ENCODE measurements around the gene FBXL5.

Gene FBXL5, protein sequence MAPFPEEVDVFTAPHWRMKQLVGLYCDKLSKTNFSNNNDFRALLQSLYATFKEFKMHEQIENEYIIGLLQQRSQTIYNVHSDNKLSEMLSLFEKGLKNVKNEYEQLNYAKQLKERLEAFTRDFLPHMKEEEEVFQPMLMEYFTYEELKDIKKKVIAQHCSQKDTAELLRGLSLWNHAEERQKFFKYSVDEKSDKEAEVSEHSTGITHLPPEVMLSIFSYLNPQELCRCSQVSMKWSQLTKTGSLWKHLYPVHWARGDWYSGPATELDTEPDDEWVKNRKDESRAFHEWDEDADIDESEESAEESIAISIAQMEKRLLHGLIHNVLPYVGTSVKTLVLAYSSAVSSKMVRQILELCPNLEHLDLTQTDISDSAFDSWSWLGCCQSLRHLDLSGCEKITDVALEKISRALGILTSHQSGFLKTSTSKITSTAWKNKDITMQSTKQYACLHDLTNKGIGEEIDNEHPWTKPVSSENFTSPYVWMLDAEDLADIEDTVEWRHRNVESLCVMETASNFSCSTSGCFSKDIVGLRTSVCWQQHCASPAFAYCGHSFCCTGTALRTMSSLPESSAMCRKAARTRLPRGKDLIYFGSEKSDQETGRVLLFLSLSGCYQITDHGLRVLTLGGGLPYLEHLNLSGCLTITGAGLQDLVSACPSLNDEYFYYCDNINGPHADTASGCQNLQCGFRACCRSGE

DNA sequence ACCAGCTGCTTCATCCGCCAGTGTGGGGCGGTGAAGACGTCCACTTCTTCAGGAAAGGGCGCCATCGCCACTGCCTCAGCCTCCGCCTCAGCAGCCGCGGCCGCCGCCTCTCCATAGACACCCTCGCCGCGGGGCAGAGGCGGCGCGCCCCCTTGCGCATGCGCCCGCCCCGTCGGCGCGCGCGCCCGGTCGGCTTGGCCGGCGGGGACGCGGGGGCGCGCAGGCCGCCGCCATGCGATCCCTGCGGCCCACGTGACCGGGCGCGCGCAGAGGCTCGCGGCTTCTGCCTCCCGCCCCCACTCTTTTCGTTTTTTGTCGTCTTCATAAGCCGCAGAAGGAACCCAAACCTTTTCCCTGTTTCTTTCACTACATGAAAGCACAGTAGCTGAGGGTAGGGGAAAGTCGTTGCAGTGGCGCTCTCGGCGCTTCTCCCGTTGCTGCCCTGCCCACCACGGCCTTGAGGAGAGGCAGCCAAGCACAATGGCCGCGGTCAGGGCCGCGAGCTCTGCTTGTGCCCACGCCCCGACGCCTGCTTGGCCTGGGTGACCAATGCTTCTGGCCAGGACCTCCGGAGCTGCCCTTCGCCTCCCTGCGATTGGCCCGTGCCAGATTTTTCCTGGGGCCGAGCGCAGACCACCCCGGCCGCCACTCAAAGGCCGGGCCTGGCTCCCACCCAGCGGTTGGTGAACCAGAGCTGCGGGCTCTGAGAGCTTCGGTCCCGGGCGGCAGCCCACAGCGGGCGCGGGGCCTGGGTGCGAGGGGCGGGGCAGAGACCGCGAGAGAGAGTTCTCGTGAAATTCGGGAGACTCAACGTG lies at the start of gene FBXL5:
Gene FBXL5 (minus strand): TSS at position 135 of the 815 bp plus-strand sequence. CDS start 70 bp downstream, at position 65.
- TF ChIP-seq, protein P1, sequence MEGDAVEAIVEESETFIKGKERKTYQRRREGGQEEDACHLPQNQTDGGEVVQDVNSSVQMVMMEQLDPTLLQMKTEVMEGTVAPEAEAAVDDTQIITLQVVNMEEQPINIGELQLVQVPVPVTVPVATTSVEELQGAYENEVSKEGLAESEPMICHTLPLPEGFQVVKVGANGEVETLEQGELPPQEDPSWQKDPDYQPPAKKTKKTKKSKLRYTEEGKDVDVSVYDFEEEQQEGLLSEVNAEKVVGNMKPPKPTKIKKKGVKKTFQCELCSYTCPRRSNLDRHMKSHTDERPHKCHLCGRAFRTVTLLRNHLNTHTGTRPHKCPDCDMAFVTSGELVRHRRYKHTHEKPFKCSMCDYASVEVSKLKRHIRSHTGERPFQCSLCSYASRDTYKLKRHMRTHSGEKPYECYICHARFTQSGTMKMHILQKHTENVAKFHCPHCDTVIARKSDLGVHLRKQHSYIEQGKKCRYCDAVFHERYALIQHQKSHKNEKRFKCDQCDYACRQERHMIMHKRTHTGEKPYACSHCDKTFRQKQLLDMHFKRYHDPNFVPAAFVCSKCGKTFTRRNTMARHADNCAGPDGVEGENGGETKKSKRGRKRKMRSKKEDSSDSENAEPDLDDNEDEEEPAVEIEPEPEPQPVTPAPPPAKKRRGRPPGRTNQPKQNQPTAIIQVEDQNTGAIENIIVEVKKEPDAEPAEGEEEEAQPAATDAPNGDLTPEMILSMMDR (conservative IDR thresholded peaks at IDR 0.05): no peak
- peak within 1 kb of the TSS; percentile 95 for H3K27ac ChIP-seq

DNA sequence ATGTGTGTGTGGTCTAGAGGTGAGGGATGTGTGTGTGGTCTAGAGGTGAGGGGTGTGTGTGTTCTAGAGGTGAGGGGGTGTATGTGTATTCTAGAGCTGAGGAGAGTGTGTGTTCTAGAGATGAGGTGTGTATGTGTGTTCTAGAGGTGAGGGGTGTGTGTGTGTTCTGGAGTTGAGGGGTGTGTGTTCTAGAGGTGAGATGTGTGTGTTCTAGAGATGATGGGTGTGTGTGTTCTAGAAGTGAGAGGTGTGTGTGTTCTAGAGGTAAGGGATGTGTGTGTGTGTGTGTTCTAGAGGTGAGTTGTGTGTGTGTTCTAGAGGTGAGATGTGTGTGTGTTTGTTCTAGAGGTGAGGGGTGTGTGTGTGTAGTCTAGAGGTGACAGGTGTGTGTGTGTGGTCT lies 49.0 kb upstream of the FBXL5 start:
- TF ChIP-seq, protein P1 (conservative IDR thresholded peaks at IDR 0.05): no peak

DNA sequence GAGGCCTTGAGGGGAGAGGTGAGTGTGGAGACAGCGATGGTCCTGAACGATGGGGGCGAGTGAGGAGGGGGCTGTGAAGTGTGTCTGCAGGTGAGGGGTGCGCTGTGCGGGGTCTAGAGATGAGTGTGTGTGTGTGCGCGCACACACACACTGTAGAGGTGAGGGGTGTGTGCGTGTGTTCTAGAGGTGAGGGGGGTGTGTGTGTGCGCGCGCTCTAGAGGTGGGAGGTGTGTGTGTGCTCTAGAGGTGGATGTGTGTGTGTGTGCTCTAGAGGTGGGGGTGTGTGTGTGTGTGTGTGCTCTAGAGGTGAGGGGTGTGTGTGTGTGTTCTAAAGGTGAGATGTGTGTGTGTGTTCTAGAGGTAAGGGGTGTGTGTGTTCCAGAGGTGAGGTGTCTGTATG lies 48.3 kb upstream of the FBXL5 start:
- no peak overlapping the region for H3K27ac ChIP-seq
- TF ChIP-seq, protein P1 (conservative IDR thresholded peaks at IDR 0.05): no peak

More for the DNA sequence above, 49.0 kb upstream of the FBXL5 start:
- no peak overlapping the region for H3K27ac ChIP-seq

DNA sequence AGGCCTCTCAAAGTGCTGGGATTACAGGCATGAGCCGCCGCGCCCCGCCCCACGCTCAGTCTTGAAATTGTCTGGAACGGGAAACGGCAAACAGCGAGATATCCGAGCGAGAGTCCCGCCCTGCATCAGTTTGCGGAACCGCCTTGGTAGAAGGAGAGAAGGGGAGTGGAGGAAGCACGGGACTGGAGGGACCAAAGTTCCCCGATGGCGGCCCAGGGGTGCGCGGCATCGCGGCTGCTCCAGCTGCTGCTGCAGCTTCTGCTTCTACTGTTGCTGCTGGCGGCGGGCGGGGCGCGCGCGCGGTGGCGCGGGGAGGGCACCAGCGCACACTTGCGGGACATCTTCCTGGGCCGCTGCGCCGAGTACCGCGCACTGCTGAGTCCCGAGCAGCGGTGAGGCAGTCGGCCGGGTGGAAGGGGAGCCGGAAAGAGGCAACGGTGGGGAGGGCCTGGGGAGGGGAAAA lies 47.8 kb upstream of the FBXL5 start, which contains the start of gene BST1:
Gene BST1 (plus strand): TSS at position 125 of the 463 bp plus-strand sequence. CDS start 80 bp downstream, at position 205.
- TF ChIP-seq, protein P1 (conservative IDR thresholded peaks at IDR 0.05): no peak

DNA sequence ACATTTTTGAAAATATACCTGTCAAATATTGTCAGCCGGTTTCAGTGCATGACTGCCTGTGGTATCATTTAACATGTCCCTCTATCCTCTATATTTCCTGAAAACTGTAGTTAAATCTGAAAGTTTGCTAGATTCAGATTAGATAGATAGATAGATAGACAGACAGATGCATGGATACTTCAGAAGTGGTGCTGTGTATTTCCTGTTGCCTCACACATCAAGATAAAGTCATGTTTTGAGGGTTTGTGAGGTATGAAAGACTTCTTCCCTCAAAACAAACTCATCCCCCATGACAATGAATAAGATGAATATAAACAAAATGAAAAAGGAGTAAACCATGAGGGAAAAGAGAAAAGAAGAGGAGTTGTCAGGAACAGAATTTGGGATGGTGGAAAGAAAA lies 41.7 kb upstream of the FBXL5 start:
- TF ChIP-seq, protein P1 (conservative IDR thresholded peaks at IDR 0.05): no peak
- H3K27ac ChIP-seq: no peak overlapping the region

More for the DNA sequence above, 47.8 kb upstream of the FBXL5 start, which contains the start of gene BST1:
- no peak within 1 kb of the TSS for H3K27ac ChIP-seq

DNA sequence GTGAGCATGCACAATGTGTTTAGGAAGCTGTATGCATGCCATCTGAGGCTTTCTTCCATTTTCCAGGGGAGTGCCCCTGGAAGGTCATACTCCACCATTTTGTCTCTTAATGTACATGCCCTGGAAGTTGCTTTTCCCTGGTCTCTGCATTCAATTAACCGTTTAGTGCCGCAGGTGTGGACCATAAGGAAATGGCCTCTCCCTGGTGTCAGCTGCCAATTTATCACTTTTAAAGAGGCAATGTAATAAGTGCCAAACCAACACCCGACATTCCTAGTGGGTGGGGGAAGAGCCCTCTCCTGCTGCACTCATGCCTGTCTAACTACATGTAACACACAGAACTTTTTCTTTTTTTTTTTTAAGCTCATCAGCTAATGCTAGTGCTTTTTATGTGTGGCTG lies 40.6 kb upstream of the FBXL5 start:
- TF ChIP-seq, protein P1 (conservative IDR thresholded peaks at IDR 0.05): no peak
- no peak overlapping the region for H3K27ac ChIP-seq

Data from VCaP (cell line).